Common myeloid progenitor, CD34-positive (primary cell): ENCODE results near the gene LINGO1.

Source experiments
- CTCF ChIA-PET: fragments of 350-600 bp; sonication (Branson Sonifier 250); formaldehyde crosslinking; loops from one replicate; lab custom pipeline; 2021; ENCODE audit warnings: antibody characterized with exemption; lab: Charles Lee
- POLR2A ChIA-PET: fragments of 350-600 bp; sonication (Branson Sonifier 250); formaldehyde crosslinking; loops from one replicate; lab custom pipeline; 2021; ENCODE audit warnings: antibody characterized with exemption; lab: Charles Lee
- DNase-seq, 3 donors: peaks; one replicate each; pipeline versions ENCODE4 v3.0.0 to v3.0.0-alpha.2; 2013
- H3K27ac ChIP-seq, 2 experiments: 1 replicate in 1 of 2; 2 replicates in 1 of 2; pipeline ENCODE4 v1.7.0; 2013; ENCODE audit warnings: inconsistent platforms in 2 of 2, low read length in 2 of 2, mild to moderate bottlenecking in 2 of 2, low read depth in 1 of 2, moderate library complexity in 1 of 2; ENCODE audit not compliant: severe bottlenecking in 2 of 2, insufficient read depth in 1 of 2, poor library complexity in 1 of 2
- H3K27me3 ChIP-seq, 5 experiments: replicated peaks in 2 of 5; 1 replicate in 3 of 5; 2 replicates in 2 of 5; pipeline versions ENCODE4 v1.6.1 to v1.7.0; 2013; ENCODE audit warnings: low read length in 4 of 5, mild to moderate bottlenecking in 2 of 5, moderate library complexity in 2 of 5, inconsistent platforms in 1 of 5; ENCODE audit not compliant: insufficient read depth in 5 of 5, control insufficient read depth in 4 of 5
- H3K36me3 ChIP-seq, 4 experiments: 1 replicate in 2 of 4; 2 replicates in 2 of 4; pipeline versions ENCODE4 v1.6.1 to v1.7.0; 2013; ENCODE audit warnings: low read length in 3 of 4, control low read depth in 1 of 4, mild to moderate bottlenecking in 1 of 4; ENCODE audit not compliant: control insufficient read depth in 4 of 4, insufficient read depth in 4 of 4
- H3K4me1 ChIP-seq, 4 experiments: 1 replicate in 3 of 4; 2 replicates in 1 of 4; pipeline versions ENCODE4 v1.6.1 to v1.7.1; 2013; ENCODE audit warnings: low read length in 3 of 4, mild to moderate bottlenecking in 3 of 4, control low read depth in 1 of 4, inconsistent platforms in 1 of 4, moderate library complexity in 1 of 4; ENCODE audit not compliant: control insufficient read depth in 4 of 4, insufficient read depth in 4 of 4; ENCODE audit errors: control extremely low read depth in 1 of 4
- H3K4me3 ChIP-seq, 7 experiments: 1 replicate in 4 of 7; 2 replicates in 3 of 7; pipeline versions ENCODE4 v1.5.1 to v1.7.0; 2013; ENCODE audit warnings: mild to moderate bottlenecking in 7 of 7, low read length in 6 of 7, moderate library complexity in 6 of 7, inconsistent platforms in 2 of 7, low read depth in 2 of 7, control low read depth in 1 of 7; ENCODE audit not compliant: insufficient read depth in 4 of 7, control insufficient read depth in 1 of 7; ENCODE audit errors: extremely low read depth in 1 of 7
- H3K9me3 ChIP-seq, 5 experiments: 1 replicate in 4 of 5; 2 replicates in 1 of 5; pipeline versions ENCODE4 v1.6.1 to v1.7.1; 2013; ENCODE audit warnings: low read length in 4 of 5, mild to moderate bottlenecking in 2 of 5, inconsistent platforms in 1 of 5, low read depth in 1 of 5, moderate library complexity in 1 of 5; ENCODE audit not compliant: control insufficient read depth in 4 of 5, insufficient read depth in 2 of 5; ENCODE audit errors: control extremely low read depth in 1 of 5
- WGBS: methylation state at CpG from one replicate; pipeline ENCODE4 v1.1.5; 2013; ENCODE audit not compliant: insufficient coverage; 5-methylcytosine and 5-hydroxymethylcytosine counted together

LINGO1 gene

DNA sequence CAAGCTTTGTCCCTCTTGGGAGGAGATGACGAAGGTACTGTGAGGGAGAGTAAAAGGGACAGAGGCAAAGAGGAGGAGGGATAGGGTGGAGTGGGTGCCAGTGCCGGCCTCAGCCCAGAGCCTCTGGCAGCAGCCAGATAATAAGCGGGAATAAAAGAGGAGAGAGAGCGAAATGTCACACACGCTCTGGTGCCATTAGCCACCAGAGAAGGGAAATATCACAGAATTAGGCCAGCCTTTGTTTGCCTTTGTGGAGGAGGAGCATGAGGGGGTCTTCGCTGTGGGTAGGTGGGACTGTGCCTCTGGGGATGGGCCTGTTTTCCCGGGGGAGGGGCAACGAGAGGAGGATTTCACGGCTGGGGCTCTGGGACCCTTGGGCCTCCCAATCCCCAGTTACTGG, 67.8 kb downstream of the LINGO1 start:
- 100% methylated on average over 6 of the region's 9 CpGs for WGBS
- ChIA-PET CTCF (no interaction called here), POLR2A (no interaction called here)
- Histone ChIP-seq H3K27ac (no peak overlapping the region), H3K36me3 (no peaks in the 10 kb centered on the region), H3K27me3 (no peaks in the 10 kb centered on the region), H3K4me1 (peaks cover 0 to 9% (median 9%) of the 10 kb centered on the region in 4 experiments), H3K4me3 (no peak overlapping the region), H3K9me3 (peaks cover 0 to 4% (median 0%) of the 10 kb centered on the region in 5 experiments)
- DNase-seq = no peak

GRCh38 chr15:77564341-77564740, 68.4 kb downstream of the LINGO1 start:
- H3K4me3 ChIP-seq = no peak overlapping the region
- H3K27ac ChIP-seq = no peak overlapping the region
- WGBS = 86% methylated on average over 1 of the region's 3 CpGs
- ChIA-PET CTCF (no interaction called here), POLR2A (no interaction called here)
- H3K4me1 ChIP-seq = peaks cover 0 to 5% (median 4%) of the 10 kb centered on the region in 4 experiments
- H3K9me3 ChIP-seq = peaks cover 0 to 4% (median 0%) of the 10 kb centered on the region in 5 experiments
- no peaks in the 10 kb centered on the region for H3K27me3 ChIP-seq
- DNase-seq = no peak
- no peaks in the 10 kb centered on the region for H3K36me3 ChIP-seq

GRCh38 chr15:77563623-77564156, 69.0 kb downstream of the LINGO1 start:
- Histone ChIP-seq H3K4me1 (no peaks in the 10 kb centered on the region), H3K9me3 (peaks cover 0 to 4% (median 0%) of the 10 kb centered on the region in 5 experiments), H3K4me3 (no peak overlapping the region), H3K36me3 (no peaks in the 10 kb centered on the region), H3K27ac (no peak overlapping the region), H3K27me3 (no peaks in the 10 kb centered on the region)
- 96% methylated on average over 6 of the region's 6 CpGs for WGBS
- DNase-seq = no peak
- CTCF ChIA-PET = no interaction called here
- POLR2A ChIA-PET = no interaction called here
